DMS 273 (cell line): Measurements from ENCODE around the gene RIN3.
A peak's percentile ranks its signal among the peaks of the same experiment; 100 is the strongest.
"Not testable (repeated sequence)": the region's sequence is repeated elsewhere in the genome, so short reads cannot be mapped to it uniquely, and the experiment has no call there.

Source experiments
- DNase-seq: peaks from one replicate; lab custom pipeline; 2025; ENCODE audit not compliant: unreplicated experiment; lab: John Stamatoyannopoulos, UW

The RIN3 gene

DNA sequence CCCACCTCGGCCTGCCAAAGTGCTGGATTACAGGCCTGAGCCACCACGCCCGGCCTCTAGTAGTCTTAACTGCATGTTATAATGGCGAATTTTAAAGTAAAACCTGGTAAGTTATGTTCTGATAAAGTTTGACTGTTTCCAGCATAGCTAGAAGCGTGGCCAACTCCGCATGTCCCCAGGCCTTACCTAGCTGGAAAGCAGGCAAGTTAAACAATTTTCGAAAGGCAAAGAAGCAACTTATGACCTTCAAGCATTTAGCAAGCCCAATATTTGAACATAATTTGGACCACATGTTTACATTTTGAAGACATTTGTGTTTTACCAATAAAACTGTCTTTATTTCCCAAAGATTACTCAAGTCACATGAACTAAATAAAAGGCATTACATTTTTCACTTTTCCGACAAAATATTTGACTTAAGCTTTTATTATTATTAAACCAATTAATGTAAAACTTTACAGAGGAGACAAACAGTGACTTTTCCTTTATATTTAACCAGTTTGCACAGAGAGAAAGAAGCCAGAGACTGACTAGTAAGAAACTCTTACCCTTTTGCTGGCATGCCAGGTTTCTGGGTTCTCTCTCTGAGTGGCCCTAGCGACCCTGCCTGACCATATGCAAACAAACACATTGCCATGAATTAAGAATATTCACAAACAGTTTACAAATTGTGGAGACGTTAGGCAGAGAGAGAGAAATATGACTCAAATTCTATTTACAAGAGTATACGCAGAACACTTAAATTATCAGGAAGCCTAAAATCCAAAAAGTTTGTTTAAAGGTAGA is 106.3 kb downstream of the RIN3 start:
- no peak for DNase-seq

DNA sequence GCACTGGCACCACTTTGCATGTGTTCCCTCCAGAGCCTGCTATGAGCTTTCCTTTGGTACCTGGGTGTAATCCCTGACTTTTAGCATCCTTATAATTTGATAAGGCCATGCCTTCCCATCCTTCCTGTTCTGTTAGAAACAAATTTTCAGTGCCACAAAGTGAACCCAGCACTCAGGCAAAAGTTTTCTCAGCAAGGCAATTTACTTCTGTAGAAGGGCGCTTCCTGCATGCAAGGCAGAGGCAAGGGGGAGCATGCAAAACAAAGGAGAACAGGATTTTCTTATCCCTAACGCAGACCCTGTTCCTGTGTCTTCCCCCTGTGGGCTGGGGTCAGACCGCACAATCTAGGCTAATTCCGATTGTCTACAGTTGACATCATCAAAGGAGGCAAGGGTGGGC is 108.7 kb downstream of the RIN3 start:
- DNase-seq, result no peak

DNA sequence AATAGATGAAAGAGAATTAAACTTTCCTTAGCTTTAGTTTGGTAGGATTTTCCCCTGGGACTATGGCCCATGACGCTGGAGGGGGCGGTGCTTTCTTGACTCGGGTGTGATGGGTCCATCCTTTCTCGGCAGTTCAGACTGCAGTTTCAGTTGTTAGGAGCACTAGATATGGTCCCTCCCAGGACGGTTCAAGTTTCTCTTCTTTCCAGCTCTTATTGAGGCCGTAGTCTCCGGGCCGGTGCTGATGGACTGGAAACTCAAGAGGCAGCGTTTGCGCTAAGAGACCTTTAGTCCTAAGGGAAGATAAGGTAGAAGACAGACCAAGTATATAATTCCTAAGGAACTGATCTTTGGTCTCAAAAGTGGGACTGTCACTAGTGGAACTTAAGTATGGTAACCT is 111.2 kb downstream of the RIN3 start:
- no peak for DNase-seq

DNA sequence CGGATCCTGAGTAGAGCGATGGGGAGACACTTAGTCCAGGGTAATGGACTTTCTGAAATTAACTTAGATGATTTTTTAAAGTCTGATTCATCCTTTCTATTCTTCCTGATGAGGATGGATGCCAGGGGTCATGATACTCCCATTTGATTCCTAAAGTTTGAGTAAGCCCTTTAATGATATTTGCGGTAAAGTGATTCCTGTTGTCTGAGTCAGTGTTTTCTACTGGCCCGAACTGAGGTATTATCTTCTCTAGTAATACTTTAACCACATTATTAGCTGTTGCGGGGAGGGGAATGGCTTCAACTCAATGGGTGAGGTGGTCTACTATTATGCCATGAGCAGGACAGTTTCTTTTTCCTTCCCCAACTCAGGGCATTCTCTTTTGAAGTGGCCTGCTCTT is 111.6 kb downstream of the RIN3 start:
- DNase-seq, result no peak

DNA sequence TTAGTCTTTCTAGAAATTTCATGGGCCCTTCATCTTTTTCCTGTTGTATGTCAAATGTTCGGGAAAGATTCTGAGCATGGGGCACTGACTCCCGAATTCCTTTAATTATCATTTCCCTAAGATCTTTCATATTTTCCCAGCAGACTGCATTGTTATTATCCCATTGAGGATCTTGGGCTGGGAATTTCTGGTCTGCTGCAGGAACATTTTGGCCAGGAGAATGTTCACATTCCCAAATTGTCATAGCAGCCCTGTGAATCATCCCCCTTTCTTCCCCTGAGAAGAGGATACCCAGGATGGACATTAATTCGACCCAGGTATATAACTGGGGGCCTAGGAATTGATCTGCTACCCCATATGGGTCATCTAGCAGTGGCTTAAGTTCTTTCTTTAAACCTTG is 112.5 kb downstream of the RIN3 start:
- no peak for DNase-seq

DNA sequence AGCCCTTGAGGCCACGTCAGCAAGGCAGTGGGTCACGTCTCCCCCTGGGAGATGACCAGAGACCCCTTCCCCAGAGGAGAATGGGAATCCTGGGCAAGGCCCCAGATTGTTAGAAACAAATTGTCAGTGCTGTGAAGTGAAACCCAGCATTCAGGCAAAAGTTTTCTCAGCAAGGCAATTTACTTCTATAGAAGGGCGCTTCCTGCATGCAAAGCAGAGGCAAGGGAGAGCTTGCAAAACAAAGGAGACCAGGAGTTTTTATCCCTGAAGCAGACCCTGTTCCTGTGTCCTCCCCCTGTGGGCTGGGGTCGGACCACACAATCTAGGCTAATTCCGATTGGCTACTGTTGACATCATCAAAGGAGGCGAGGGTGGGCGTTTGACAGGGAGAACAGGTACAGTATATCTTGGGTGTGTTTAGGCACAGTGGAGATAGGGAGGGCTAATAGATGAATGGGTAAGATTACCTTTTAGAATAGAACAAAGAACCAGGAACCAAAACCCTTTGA is 114.2 kb downstream of the RIN3 start:
- DNase-seq, result no peak

DNA sequence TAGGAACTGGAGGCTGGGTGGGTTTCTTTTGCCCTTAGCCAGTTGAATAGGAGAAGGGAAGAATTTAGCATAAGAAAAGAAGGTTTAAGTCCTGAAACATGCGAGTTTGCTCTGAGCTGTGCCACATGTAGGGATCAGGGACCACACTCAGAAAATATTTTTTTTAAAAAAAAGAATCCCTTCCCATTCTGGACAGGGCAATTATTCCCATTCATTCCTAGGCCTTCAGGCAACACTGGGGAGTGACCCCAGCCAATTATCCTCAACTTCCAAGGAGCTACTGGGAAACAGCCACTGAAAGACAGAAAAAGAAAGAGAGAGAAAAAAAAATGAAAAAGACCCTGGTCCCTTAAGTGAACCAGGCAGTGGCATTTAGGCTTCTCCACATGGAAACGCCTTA is 115.1 kb downstream of the RIN3 start:
- DNase-seq, result no peak

DNA sequence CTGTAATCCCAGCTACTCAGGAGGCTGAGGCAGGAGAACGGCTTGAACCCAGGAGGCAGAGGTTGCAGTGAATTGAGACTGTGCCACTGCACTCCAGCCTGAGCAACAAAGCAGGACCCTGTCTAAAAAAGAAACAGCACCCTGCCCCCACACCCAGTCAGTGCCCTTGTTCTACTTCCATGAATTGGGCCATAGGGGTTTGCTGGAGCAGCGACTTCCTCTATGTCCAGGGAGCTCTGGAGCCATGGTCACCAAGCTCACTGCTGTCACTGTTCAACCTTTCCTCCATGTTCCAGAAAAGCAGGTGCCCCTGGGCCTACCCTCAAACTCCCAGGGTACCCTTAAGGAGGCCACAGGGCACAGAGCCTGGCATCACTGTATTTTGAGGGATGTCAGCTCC is 116.8 kb downstream of the RIN3 start:
- no peak for DNase-seq

DNA sequence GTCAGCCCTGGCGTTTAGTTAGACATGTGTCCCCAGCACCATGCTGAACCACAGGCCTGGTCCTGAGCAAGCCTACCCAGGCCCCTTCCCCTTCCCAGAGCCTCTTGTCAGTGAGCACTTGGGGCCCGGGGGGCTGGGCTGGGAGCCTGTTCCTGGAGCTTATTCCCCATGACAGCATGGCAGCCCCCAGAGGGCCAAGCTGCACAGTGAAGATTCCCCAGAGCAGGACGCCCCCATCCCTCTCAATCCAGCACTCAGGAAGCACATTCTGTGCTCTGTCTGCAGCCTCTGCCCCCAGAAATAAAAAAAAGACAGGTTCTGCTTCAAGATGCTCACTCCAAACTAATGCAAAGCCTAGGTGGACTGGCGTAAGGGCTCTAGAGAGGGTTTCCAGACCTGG is 117.5 kb downstream of the RIN3 start:
- no peak for DNase-seq

DNA sequence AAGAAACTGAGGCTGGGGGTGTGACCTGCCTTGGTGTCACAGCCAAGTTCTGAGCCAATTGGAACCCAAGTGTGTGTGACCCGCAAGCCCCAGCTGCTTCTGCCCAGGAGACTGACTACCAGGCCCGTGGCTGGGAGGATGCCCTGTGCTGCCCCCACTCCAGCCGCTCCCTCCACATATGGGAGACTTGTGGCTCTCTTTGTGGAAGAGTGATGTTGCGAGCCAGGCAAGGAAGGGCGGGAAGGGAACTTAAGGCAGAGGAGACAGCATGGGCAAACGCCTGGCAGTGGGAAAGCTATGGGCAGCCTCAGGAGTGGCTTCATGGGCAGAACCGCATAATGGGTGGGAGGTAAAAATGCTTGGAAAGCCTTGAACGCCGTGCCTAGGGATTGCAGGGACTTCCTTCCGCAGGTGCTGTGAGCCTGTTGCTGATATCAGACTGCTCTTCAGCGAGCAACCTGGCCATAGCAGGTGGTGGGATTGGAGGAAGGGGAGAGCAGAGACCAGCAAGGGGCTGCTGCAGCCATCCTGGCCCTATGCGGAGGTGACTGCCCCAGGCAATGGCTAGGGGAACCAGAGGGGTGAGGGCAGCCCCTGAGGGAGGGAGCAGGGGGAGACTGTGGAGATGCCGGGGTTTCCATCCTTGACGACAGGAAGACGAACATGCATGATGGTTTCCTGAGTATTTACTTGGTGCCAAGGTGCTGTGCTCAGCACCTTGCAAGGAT is 119.1 kb downstream of the RIN3 start:
- DNase-seq, result no peak

DNA sequence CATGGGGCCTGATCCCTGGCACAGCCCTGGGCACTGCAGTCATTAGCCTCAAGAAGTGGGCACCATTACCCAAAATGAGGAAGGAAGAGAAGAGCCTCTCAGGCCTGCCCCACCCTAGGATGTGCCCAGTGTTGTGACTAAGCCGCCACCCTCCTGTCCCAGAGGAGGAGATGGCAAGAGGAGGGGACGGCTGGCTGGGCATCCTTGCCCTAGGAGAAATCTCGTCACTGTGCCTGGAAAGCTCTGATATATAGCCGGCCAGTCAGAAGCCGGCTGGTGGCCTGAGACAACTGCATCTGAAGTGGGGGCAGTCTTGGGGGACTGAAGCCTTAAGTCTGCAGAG is 119.7 kb downstream of the RIN3 start:
- no peak for DNase-seq

DNA sequence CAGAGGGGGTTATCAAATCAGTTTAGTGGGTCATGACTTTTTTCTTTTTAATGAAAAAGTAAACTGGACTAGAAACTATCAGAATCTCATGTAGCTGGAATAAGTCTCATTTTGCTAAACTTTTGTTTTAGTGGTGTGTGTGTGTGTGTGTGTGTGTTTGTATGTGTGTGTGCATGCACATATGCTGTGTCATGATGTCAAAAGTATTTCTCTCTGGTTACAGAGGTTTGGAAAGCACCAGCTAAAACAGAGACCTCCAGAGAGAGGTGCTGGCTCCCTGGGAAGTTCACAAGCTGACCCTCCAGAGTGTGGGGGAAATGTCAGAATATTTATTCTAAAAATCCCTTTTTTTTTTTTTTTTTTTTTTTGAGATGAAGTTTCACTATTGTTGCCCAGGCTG is 120.1 kb downstream of the RIN3 start:
- no peak for DNase-seq

DNA sequence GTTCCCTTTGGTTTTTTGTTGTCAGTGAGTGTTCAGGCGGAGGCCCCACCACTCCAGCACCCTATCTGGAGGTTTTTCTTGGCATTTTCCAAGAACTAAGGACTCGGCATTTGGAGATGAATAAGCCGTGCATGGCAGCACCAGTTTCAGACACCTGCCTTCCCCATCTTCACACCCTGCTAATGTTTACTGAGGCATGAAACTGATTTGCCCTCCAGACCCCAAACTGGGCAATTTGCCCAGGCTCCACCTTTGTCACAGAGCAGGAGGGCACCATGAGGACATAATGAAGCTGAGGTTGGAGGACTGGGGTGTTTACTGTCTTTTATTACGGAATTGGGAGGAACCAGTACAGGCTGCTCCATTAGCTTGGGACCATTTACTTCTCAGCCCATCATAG is 121.5 kb downstream of the RIN3 start:
- DNase-seq, result no peak

DNA sequence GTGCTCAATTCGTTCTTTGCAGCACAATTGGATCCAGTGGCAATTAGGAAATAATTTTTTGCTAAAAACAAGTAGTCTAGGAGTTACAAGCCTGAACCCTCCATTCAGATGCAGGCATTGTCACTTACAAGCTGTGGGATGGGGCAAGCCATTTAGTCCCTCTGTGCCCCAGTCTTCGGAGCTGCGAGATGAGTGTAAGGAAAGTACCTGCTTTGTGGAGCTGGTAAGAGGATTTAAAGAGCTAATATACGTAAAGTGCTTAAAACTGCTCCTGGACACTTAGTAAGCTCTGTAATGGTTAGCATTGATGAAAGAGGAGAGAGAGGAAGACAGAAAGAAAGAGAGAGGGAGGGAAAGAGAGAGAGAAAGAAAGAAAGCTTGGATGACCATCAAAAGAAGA is 122.3 kb downstream of the RIN3 start:
- DNase-seq, result no peak

DNA sequence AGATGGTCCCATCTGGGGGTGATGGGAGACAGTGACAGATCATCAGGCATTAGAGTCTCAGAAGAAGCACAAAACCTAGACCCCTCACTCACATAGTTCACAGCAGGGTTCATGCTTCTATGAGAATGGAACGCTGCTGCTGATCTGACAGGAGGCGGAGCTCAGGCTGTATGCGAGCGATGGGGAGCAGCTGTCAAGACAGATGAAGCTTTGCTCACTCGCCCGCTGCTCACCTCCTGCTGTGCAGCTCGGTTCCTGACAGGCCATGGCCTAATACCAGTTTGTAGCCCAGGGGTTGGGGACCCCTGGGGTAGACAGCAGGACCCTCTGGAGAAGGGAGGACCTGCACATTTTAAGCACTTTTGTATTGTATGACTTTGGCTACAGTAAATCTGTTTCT is 123.6 kb downstream of the RIN3 start:
- peak; percentile 92 for DNase-seq

DNA sequence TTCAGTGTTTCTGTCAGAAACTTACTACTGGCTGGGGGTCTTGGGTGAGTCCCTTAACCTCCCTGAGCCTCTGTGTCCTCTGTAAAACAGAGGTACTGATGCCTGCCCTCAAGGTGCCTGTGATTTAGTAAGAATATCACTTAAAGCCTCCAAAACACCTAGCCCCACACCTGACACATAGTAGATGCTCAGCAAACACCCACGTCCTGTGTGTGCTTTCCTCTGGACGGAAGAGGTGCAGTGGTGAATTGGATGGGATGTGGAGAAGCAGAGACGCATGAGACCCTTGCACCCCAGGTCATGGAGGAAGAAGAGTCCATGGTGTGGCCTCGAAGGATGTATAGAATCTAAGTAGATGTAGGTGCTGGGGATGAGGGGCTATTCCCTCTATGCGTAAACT is 124.3 kb downstream of the RIN3 start:
- DNase-seq, result no peak

DNA sequence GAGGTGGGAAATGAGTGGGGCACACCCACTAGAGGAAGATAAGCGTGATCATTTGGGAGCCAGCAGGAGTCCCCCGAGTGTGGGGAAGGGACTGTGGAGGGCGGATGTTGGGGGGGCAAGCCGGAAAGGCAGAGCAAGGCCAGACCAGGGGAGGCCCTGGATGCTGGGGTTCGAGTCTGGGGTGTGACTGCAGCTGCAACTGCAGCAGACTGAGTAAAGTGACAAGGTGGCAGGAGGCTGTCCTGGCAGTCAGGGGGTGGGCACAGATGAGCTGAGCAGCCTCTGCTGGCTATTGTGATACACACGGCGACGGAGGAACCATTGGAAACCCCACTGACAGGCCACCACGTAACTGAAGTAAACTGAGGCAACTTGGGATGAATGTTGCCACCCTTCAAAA is 124.7 kb downstream of the RIN3 start:
- no peak for DNase-seq

DNA sequence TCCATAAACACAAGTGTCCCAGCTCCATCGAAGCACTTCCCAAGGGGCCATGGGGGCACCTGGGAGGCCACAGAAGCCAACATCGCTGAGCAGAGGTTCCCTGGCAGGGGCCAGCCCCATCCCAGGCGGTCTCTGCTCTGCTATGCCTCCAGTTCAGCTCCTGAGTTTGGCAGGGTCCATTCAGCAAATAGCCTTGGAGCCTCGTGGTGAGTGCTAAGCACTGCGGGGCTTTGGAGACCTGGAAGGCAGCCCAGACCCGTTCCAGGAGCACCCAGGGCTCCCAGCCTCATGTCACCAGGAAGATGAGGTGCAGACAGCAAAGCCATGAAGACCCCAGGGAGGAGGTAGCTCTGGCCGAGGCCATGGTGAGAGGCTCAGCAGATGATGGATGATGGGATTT is 125.3 kb downstream of the RIN3 start:
- peak; percentile 53 for DNase-seq

DNA sequence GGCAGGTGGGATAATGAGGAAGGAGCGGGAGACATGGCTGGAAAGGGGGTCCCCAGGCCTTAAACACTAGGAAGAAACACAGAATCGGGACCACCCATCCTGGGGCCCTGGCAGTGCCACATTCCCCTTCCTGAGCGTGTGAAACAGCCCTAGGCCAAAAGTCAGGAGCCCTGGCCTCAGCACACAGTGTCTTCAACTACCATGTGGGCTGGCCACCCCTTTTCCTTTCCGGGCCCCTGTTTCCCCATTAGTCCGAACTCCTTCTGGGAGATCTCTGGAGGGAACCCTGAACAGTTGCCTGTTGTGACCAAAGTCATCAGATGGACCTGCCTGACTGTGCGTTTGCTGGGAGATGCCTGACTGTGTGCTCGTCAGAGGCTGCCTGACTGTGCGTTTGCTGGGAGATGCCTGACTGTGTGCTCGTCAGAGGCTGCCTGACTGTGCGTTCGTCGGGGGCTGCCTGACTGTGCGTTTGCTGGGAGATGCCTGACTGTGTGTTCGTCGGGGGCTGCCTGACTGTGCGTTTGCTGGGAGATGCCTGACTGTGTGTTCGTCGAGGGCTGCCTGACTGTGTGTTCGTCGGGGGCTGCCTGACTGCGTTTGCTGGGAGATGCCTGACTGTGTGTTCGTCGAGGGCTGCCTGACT is 126.0 kb downstream of the RIN3 start:
- not testable (repeated sequence) for DNase-seq

DNA sequence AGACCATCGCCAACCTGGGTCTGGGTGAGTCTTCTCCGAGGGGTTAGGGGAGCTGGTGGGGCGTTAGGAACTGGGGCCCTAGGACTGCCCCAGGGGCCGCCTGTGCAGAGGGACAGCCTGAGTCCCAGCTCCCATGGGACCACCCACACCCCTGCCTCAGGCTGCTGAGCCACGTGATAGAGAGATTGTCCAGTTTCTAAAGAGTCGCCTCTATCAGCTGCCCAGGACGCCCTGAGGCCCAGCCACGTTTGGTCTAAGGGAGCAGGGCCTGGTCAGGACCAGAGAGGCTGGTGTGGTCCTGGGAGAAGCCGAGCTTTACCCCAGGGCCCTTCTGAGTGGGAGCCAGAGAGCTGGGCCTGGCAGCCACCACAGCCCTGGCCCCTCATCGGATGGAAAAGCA is 127.7 kb downstream of the RIN3 start:
- no peak for DNase-seq

DNA sequence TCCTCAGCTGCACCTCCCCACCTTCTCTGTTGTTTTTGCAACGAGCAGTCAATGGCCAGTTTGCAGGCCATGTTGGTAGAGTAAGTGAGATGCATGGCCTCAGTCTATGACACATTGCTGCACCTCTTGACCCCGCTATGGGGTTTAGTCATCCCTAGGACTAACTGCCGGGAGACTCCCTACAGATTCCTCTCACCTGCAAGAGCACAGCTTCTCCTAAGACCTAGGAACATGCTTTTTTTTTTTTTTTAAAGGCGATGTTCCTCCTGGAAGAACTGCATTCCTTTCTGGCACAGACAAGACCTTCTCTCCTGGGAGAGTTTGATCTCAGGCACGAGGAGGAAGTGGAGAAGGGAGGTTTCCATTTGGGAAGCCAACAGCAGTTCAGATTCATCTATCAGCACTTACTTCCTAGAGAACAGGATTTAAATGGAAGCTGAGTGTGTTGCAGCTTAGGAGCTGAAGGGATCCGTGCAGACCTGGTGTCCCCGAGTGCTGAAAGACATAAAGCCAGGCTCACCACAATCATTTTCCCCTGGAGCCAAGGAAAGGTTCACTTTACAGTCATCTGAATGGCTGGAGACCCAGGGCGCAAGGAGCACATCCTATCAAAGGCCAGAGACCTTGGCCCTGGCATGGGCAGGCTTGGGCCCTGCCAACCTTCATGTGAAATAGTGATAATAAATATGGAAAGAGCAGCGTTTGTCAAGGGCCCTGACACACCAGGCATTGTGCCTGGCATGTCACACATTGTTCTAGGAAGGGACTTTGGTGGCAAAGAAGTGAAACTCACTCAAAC is 130.8 kb downstream of the RIN3 start:
- DNase-seq, result no peak
